ENCODE measurements around the gene SHISA5. TPM values are rescaled to one million over a fixed set of nuclear protein-coding genes. Genes with fewer than 3 reads are reported as not detected.
"Not testable (repeated sequence)": the region's sequence is repeated elsewhere in the genome, so short reads cannot be mapped to it uniquely, and the experiment has no call there.

SHISA5 gene
- total and polyA plus RNA-seq, 4 experiments from 2014 or later = 218 to 470 (median 326) TPM

- H3K27ac ChIP-seq (ENCODE audit: low read depth, low read length) = no peak overlapping the region
- ChIA-PET POLR2A (ENCODE audit: partially characterized antibody) (interaction anchor here (0.7 kb wide), 1 partner anchor 22 kb away, joined by 3 read pairs; no protein-coding TSS in a partner anchor), CTCF (ENCODE audit: partially characterized antibody) (interaction anchor here (1.2 to 2.8 kb wide), 4 partner anchors 58 to 100 kb away, joined by 3 to 13 read pairs (median 9); partner anchors contain the start of genes CCDC51 and TMA7)
- Mint-ChIP-seq H3K4me3 (peak overlapping the region in 2 of 8 donors; percentile 26 to 31), H3K27me3 (no peaks in the 10 kb centered on the region), H3K27ac (peak overlapping the region in 6 of 7 donors; percentile 32 to 92 (median 67)), H3K36me3 (peaks cover 13 to 23% of the 10 kb centered on the region in 2 donors), H3K9me3 (no peaks in the 10 kb centered on the region), H3K4me1 (peaks cover 33 to 56% (median 45%) of the 10 kb centered on the region in 4 donors)
- no peaks in the 10 kb centered on the region for H3K27me3 ChIP-seq (ENCODE audit: insufficient read depth, low read length)
- H3K36me3 ChIP-seq (ENCODE audit: insufficient read depth, low read length) = no peaks in the 10 kb centered on the region
- H3K4me1 ChIP-seq (ENCODE audit: insufficient read depth, low read length) = peaks cover 49% of the 10 kb centered on the region
- no peak for DNase-seq
- H3K4me3 ChIP-seq (ENCODE audit: low read length in 2 of 2) = no peak overlapping the region
- intact Hi-C loops (cut with micrococcal nuclease) = no loop called here
- H3K9me3 ChIP-seq (ENCODE audit: control insufficient read depth in 1 of 2, low read length in 2 of 2) = no peaks in the 10 kb centered on the region
These were observed 2.8 kb downstream of the SHISA5 start for GRCh38 chr3:48501196-48501595.

GRCh38 chr3:48500656-48501055 is 3.3 kb downstream of the SHISA5 start:
- CTCF ChIA-PET (ENCODE audit: partially characterized antibody) = interaction anchor here (1.2 to 2.8 kb wide), 4 partner anchors 58 to 100 kb away, joined by 3 to 13 read pairs (median 9); partner anchors contain the start of genes CCDC51 and TMA7
- H3K4me1 ChIP-seq (ENCODE audit: insufficient read depth, low read length) = peaks cover 45% of the 10 kb centered on the region
- Mint-ChIP-seq H3K27ac (peak overlapping the region in 4 of 7 donors; percentile 56 to 86 (median 74)), H3K9me3 (no peaks in the 10 kb centered on the region), H3K4me3 (peak overlapping the region in 1 of 8 donors; percentile 25), H3K36me3 (peaks cover 13 to 23% of the 10 kb centered on the region in 2 donors), H3K27me3 (no peaks in the 10 kb centered on the region), H3K4me1 (peaks cover 30 to 52% (median 42%) of the 10 kb centered on the region in 4 donors)
- POLR2A ChIA-PET (ENCODE audit: partially characterized antibody) = no interaction called here
- DNase-seq = no peak
- H3K4me3 ChIP-seq (ENCODE audit: low read length in 2 of 2) = no peak overlapping the region
- intact Hi-C loops (cut with micrococcal nuclease) = no loop called here
- H3K27me3 ChIP-seq (ENCODE audit: insufficient read depth, low read length) = no peaks in the 10 kb centered on the region
- H3K36me3 ChIP-seq (ENCODE audit: insufficient read depth, low read length) = no peaks in the 10 kb centered on the region
- H3K9me3 ChIP-seq (ENCODE audit: control insufficient read depth in 1 of 2, low read length in 2 of 2) = no peaks in the 10 kb centered on the region
- H3K27ac ChIP-seq (ENCODE audit: low read depth, low read length) = no peak overlapping the region

- H3K9me3 Mint-ChIP-seq = no peaks in the 10 kb centered on the region
- Histone ChIP-seq H3K27me3 (ENCODE audit: insufficient read depth, low read length) (no peaks in the 10 kb centered on the region), H3K4me1 (ENCODE audit: insufficient read depth, low read length) (no peaks in the 10 kb centered on the region), H3K9me3 (ENCODE audit: control insufficient read depth in 1 of 2, low read length in 2 of 2) (no peaks in the 10 kb centered on the region), H3K27ac (ENCODE audit: low read depth, low read length) (no peak overlapping the region), H3K36me3 (ENCODE audit: insufficient read depth, low read length) (no peaks in the 10 kb centered on the region), H3K4me3 (ENCODE audit: low read length in 2 of 2) (no peak overlapping the region)
- intact Hi-C loops (cut with micrococcal nuclease) = no loop called here
- no peak for DNase-seq
- H3K36me3 Mint-ChIP-seq = peaks cover 18 to 19% of the 10 kb centered on the region in 2 donors
- no peak overlapping the region for H3K4me3 Mint-ChIP-seq
- POLR2A ChIA-PET (ENCODE audit: partially characterized antibody) = interaction anchor here (1.1 kb wide), 1 partner anchor 14 kb away, joined by 3 read pairs; no protein-coding TSS in a partner anchor
- H3K27me3 Mint-ChIP-seq = no peaks in the 10 kb centered on the region
- no peak overlapping the region for H3K27ac Mint-ChIP-seq
- CTCF ChIA-PET (ENCODE audit: partially characterized antibody) = no interaction called here
- peaks cover 0 to 3% (median under 1%) of the 10 kb centered on the region in 4 donors for H3K4me1 Mint-ChIP-seq
These were observed 10.8 kb downstream of the SHISA5 start for GRCh38 chr3:48493203-48493501.

- no peak overlapping the region for H3K27ac Mint-ChIP-seq
- peaks cover 0 to 3% (median under 1%) of the 10 kb centered on the region in 4 donors for H3K4me1 Mint-ChIP-seq
These were observed 11.3 kb downstream of the SHISA5 start for GRCh38 chr3:48492461-48493202.

GRCh38 chr3:48486952-48487351 is 17.0 kb downstream of the SHISA5 start:
- Mint-ChIP-seq H3K36me3 (peaks cover 0 to 3% of the 10 kb centered on the region in 2 donors), H3K4me1 (peaks cover 0 to 2% (median 0%) of the 10 kb centered on the region in 4 donors), H3K27ac (no peak overlapping the region), H3K4me3 (no peak overlapping the region), H3K9me3 (no peaks in the 10 kb centered on the region), H3K27me3 (no peaks in the 10 kb centered on the region)
- Histone ChIP-seq H3K27me3 (ENCODE audit: insufficient read depth, low read length) (no peaks in the 10 kb centered on the region), H3K27ac (ENCODE audit: low read depth, low read length) (no peak overlapping the region), H3K4me1 (ENCODE audit: insufficient read depth, low read length) (no peaks in the 10 kb centered on the region), H3K9me3 (ENCODE audit: control insufficient read depth in 1 of 2, low read length in 2 of 2) (no peaks in the 10 kb centered on the region), H3K36me3 (ENCODE audit: insufficient read depth, low read length) (no peaks in the 10 kb centered on the region), H3K4me3 (ENCODE audit: low read length in 2 of 2) (no peak overlapping the region)
- ChIA-PET POLR2A (ENCODE audit: partially characterized antibody) (no interaction called here), CTCF (ENCODE audit: partially characterized antibody) (no interaction called here)
- intact Hi-C loops (cut with micrococcal nuclease) = no loop called here
- no peak for DNase-seq

More at GRCh38 chr3:48492461-48493202, 11.3 kb downstream of the SHISA5 start:
- POLR2A ChIA-PET (ENCODE audit: partially characterized antibody) = interaction anchor here (1.1 kb wide), 2 partner anchors 13 to 19 kb away, joined by 3 to 4 read pairs; no protein-coding TSS in a partner anchor
- intact Hi-C loops (cut with micrococcal nuclease) = no loop called here
- Mint-ChIP-seq H3K4me3 (no peak overlapping the region), H3K36me3 (peaks cover 15 to 18% of the 10 kb centered on the region in 2 donors), H3K9me3 (no peaks in the 10 kb centered on the region), H3K27me3 (no peaks in the 10 kb centered on the region)
- no peak for DNase-seq
- H3K27ac ChIP-seq (ENCODE audit: low read depth, low read length) = no peak overlapping the region
- H3K27me3 ChIP-seq (ENCODE audit: insufficient read depth, low read length) = no peaks in the 10 kb centered on the region
- H3K36me3 ChIP-seq (ENCODE audit: insufficient read depth, low read length) = no peaks in the 10 kb centered on the region
- H3K9me3 ChIP-seq (ENCODE audit: control insufficient read depth in 1 of 2, low read length in 2 of 2) = no peaks in the 10 kb centered on the region
- CTCF ChIA-PET (ENCODE audit: partially characterized antibody) = no interaction called here
- no peaks in the 10 kb centered on the region for H3K4me1 ChIP-seq (ENCODE audit: insufficient read depth, low read length)
- H3K4me3 ChIP-seq (ENCODE audit: low read length in 2 of 2) = no peak overlapping the region

- POLR2A ChIA-PET (ENCODE audit: partially characterized antibody) = interaction anchor here (0.9 kb wide), 1 partner anchor 17 kb away, joined by 3 read pairs; no protein-coding TSS in a partner anchor
- H3K4me3 Mint-ChIP-seq; H3K9me3 Mint-ChIP-seq; H3K9me3 ChIP-seq (ENCODE audit: control insufficient read depth in 1 of 2, low read length in 2 of 2); H3K36me3 Mint-ChIP-seq; H3K27me3 ChIP-seq (ENCODE audit: insufficient read depth, low read length); intact Hi-C loops (cut with micrococcal nuclease); H3K36me3 ChIP-seq (ENCODE audit: insufficient read depth, low read length); H3K27ac ChIP-seq (ENCODE audit: low read depth, low read length); H3K27me3 Mint-ChIP-seq; DNase-seq; H3K4me3 ChIP-seq (ENCODE audit: low read length in 2 of 2): not testable (repeated sequence)
- CTCF ChIA-PET (ENCODE audit: partially characterized antibody) = interaction anchor here (1.0 to 1.1 kb wide), 3 partner anchors 14 to 47 kb away, joined by 3 to 4 read pairs (median 4); no protein-coding TSS in a partner anchor
- Mint-ChIP-seq H3K27ac (peak overlapping the region in 1 of 7 donors; percentile 35), H3K4me1 (peaks cover 18 to 25% (median 22%) of the 10 kb centered on the region in 4 donors)
- H3K4me1 ChIP-seq (ENCODE audit: insufficient read depth, low read length) = peaks cover 27% of the 10 kb centered on the region
These were observed 21.2 kb downstream of the SHISA5 start for GRCh38 chr3:48482822-48483221.

- peaks cover 23 to 44% (median 32%) of the 10 kb centered on the region in 4 donors for H3K4me1 Mint-ChIP-seq
These were observed 23.1 kb downstream of the SHISA5 start for GRCh38 chr3:48480891-48481290.

More at GRCh38 chr3:48480891-48481290, 23.1 kb downstream of the SHISA5 start:
- H3K27me3 ChIP-seq (ENCODE audit: insufficient read depth, low read length); H3K36me3 Mint-ChIP-seq; H3K27me3 Mint-ChIP-seq; H3K27ac ChIP-seq (ENCODE audit: low read depth, low read length); H3K4me3 Mint-ChIP-seq; DNase-seq; H3K36me3 ChIP-seq (ENCODE audit: insufficient read depth, low read length); H3K9me3 Mint-ChIP-seq; H3K27ac Mint-ChIP-seq; intact Hi-C loops (cut with micrococcal nuclease); H3K4me3 ChIP-seq (ENCODE audit: low read length in 2 of 2); H3K9me3 ChIP-seq (ENCODE audit: control insufficient read depth in 1 of 2, low read length in 2 of 2): not testable (repeated sequence)
- H3K4me1 ChIP-seq (ENCODE audit: insufficient read depth, low read length) = peaks cover 44% of the 10 kb centered on the region
- ChIA-PET POLR2A (ENCODE audit: partially characterized antibody) (interaction anchor here (1.0 kb wide), 2 partner anchors 9 to 44 kb away, joined by 3 read pairs; no protein-coding TSS in a partner anchor), CTCF (ENCODE audit: partially characterized antibody) (interaction anchor here (11.2 kb wide), 1 partner anchor 45 kb away, joined by 83 read pairs; no protein-coding TSS in a partner anchor)

Data from CD4-positive, alpha-beta memory T cell (primary cell).